HL-60 (cell line): ENCODE data around the gene ACACA.

Source experiments
- DNase-seq, 2 experiments: peaks; one replicate each; pipeline ENCODE4 v3.0.0-alpha.2; 2010 to 2020; ENCODE audit warnings: low read depth in 1 of 2, low spot score in 1 of 2
- H3K27ac ChIP-seq: fragments of 250-450 bp; sonication (Bioruptor Pico); replicated peaks from 2 replicates; pipeline ENCODE4 v1.5.1; 2020; ENCODE audit warnings: mild to moderate bottlenecking, moderate library complexity
- H3K27me3 ChIP-seq: fragments of 250-450 bp; sonication (Bioruptor Pico); 2 replicates; pipeline ENCODE4 v1.5.1; 2021; ENCODE audit warnings: mild to moderate bottlenecking, moderate library complexity; ENCODE audit not compliant: insufficient read depth, poor library complexity, severe bottlenecking
- H3K4me3 ChIP-seq: replicated peaks from 2 replicates; pipeline ENCODE4 v1.5.1; 2011; ENCODE audit warnings: mild to moderate bottlenecking, control low read depth, low read length; ENCODE audit not compliant: insufficient read depth
- GABPA ChIP-seq: IDR thresholded peaks from 2 replicates; pipeline ENCODE4 v1.6.1; 2012; ENCODE audit warnings: low read depth
- POLR2AphosphoS5 ChIP-seq: IDR thresholded peaks from 2 replicates; pipeline ENCODE4 v1.6.1; 2012; ENCODE audit warnings: low read depth
- SPI1 ChIP-seq: IDR thresholded peaks from 2 replicates; pipeline ENCODE4 v1.6.1; 2012; ENCODE audit warnings: low read depth, mild to moderate bottlenecking, borderline replicate concordance
- TF ChIP-seq, protein P1 (sequence below): IDR thresholded peaks from one replicate; pipeline ENCODE4 v1.5.1; 2011; ENCODE audit warnings: low read length, control low read depth, inconsistent platforms; ENCODE audit not compliant: insufficient read depth
- TF ChIP-seq, protein P2 (sequence below): IDR thresholded peaks from 2 replicates; pipeline ENCODE4 v1.6.1; 2012; ENCODE audit warnings: low read depth; ENCODE audit not compliant: insufficient replicate concordance

ACACA gene

DNA sequence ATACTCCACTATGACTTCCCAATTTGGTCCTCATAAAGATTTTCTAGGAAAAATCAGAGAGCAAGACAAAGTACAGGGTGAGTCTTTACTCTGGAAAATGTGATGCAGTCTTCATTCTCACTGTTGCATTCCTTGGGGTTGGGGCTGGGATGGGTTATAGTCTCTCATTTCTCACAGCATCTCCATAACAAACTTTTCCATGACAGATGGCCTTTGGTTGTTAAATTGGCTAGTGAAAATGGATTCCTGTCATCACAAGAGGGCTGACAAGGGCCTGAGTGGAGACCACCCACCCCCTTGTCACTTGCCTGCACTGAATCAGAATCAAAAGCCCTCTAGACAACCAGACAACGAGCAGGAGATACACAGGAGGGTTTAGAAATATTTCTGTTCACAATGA is 283.2 kb downstream of the ACACA start:
- no peak overlapping the region for H3K27ac ChIP-seq
- no peak for DNase-seq
- no peak for TF ChIP-seq GABPA
- no peak for TF ChIP-seq POLR2AphosphoS5

DNA sequence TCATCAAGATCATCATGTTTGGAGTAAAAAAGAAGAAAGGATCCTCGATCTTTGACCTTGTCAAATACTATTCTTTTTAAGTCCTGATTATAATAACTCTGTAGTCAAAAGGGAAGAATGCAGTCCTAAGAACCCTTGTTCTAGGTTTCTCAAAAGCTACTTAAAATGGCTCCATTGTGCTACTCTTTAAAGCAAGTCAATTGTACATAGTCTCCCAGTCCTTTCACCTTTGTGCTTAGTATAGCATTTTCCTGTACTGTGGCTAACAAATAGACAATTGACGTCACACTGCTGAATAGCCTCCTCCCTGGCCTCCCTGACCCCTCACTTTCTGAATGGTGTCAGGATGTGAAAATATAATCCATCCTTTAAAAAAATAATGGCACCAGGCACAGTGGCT is 285.0 kb downstream of the ACACA start:
- TF ChIP-seq, protein P1, sequence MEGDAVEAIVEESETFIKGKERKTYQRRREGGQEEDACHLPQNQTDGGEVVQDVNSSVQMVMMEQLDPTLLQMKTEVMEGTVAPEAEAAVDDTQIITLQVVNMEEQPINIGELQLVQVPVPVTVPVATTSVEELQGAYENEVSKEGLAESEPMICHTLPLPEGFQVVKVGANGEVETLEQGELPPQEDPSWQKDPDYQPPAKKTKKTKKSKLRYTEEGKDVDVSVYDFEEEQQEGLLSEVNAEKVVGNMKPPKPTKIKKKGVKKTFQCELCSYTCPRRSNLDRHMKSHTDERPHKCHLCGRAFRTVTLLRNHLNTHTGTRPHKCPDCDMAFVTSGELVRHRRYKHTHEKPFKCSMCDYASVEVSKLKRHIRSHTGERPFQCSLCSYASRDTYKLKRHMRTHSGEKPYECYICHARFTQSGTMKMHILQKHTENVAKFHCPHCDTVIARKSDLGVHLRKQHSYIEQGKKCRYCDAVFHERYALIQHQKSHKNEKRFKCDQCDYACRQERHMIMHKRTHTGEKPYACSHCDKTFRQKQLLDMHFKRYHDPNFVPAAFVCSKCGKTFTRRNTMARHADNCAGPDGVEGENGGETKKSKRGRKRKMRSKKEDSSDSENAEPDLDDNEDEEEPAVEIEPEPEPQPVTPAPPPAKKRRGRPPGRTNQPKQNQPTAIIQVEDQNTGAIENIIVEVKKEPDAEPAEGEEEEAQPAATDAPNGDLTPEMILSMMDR: no peak
- TF ChIP-seq, protein P2, sequence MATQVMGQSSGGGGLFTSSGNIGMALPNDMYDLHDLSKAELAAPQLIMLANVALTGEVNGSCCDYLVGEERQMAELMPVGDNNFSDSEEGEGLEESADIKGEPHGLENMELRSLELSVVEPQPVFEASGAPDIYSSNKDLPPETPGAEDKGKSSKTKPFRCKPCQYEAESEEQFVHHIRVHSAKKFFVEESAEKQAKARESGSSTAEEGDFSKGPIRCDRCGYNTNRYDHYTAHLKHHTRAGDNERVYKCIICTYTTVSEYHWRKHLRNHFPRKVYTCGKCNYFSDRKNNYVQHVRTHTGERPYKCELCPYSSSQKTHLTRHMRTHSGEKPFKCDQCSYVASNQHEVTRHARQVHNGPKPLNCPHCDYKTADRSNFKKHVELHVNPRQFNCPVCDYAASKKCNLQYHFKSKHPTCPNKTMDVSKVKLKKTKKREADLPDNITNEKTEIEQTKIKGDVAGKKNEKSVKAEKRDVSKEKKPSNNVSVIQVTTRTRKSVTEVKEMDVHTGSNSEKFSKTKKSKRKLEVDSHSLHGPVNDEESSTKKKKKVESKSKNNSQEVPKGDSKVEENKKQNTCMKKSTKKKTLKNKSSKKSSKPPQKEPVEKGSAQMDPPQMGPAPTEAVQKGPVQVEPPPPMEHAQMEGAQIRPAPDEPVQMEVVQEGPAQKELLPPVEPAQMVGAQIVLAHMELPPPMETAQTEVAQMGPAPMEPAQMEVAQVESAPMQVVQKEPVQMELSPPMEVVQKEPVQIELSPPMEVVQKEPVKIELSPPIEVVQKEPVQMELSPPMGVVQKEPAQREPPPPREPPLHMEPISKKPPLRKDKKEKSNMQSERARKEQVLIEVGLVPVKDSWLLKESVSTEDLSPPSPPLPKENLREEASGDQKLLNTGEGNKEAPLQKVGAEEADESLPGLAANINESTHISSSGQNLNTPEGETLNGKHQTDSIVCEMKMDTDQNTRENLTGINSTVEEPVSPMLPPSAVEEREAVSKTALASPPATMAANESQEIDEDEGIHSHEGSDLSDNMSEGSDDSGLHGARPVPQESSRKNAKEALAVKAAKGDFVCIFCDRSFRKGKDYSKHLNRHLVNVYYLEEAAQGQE: no peak
- DNase-seq: no peak

More for the DNA sequence above, 283.2 kb downstream of the ACACA start:
- H3K27me3 ChIP-seq: no peaks in the 10 kb centered on the region
- H3K4me3 ChIP-seq: no peak overlapping the region

DNA sequence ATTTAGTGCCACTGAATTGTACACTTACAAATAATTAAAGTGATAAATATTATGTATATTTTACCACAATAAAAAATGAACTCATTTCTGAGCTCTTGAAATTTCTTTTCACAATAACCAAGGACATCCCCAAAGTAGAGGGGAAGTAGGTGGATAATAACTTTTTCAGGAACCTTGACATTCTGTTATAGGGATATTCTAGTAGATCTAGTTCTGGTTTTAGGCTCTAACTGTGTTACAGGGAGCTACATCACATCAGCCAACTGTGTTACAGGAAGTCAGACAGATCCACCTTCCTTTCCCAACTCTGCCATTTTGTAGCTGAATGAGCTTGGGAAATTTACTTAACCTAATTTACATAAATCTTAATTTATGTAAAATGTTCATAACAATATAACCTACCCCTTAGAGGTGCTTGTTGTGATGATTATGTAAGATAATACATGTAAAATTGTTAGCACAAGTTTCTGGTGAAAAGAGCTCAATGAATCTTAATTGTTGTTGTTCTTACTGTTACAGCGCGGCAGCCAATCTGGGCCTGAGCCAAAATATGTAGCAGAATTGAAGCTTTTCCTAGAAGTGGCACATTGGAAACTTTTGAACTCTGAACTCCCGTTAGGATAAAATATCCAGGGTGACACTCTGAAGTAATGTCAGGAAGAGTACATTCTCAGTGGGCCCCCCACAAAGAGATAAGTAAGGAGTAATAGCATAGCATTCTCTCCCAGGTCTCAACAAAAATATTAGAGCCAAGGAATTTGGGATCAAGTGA is 288.1 kb downstream of the ACACA start:
- TF ChIP-seq POLR2AphosphoS5: no peak
- TF ChIP-seq, protein P2: no peak
- TF ChIP-seq, protein P1: no peak
- no peak for TF ChIP-seq GABPA
- TF ChIP-seq SPI1: no peak
- Histone ChIP-seq H3K4me3 (no peak overlapping the region), H3K27me3 (no peaks in the 10 kb centered on the region), H3K27ac (no peak overlapping the region)
- DNase-seq: no peak

More for the DNA sequence above, 285.0 kb downstream of the ACACA start:
- Histone ChIP-seq H3K4me3 (no peak overlapping the region), H3K27ac (no peak overlapping the region), H3K27me3 (no peaks in the 10 kb centered on the region)

DNA sequence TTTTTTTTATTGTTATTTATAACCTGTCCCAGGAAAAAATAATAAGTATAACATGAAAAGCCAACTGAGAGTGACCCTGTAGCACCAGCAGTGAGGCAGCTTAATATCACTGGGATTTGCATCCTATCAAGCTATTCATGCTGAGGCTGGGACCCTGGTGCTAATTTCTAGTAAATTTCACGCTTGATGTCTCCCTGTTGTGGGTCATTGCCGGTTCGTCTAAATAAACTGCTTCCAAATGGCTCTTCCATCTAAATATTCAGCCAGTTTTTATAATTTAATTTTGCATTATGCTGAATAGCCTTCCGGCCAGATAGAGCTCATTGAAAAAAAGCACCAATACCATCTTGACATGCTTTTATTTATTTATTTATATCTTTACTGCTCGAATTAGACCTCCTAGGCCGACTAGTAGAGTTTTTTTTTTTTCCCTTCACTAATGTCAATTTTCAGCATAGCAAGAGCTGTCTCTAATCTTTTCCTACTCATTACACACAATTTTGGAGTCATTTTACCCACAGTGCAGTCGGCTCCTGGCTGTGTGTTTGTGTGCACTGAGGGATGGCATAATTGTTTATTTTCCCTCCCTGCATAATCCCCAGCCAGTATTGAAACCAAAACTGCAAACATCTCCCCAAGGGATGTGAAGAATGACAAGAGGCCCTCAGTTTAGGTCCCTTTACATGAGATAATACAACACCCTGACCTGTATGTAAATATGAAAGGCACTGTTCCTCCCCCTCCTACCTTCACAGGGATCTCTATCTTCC is 289.1 kb downstream of the ACACA start:
- no peak for DNase-seq
- H3K4me3 ChIP-seq: no peak overlapping the region
- H3K27ac ChIP-seq: no peak overlapping the region

More for the DNA sequence above, 289.1 kb downstream of the ACACA start:
- no peak for TF ChIP-seq POLR2AphosphoS5
- TF ChIP-seq, protein P1: no peak
- TF ChIP-seq, protein P2: no peak
- no peak for TF ChIP-seq SPI1
- no peak for TF ChIP-seq GABPA
- no peaks in the 10 kb centered on the region for H3K27me3 ChIP-seq
